Stimulated activated CD8-positive, alpha-beta memory T cell treated with anti-CD3 and anti-CD28 coated beads, Interleukin-15, amount 100 ng/mL, for 4 hours (primary cell): ENCODE data around the gene WDR43.

Experiments
- DNase-seq, 2 donors: peaks; one replicate each; pipeline ENCODE4 v3.0.0-alpha.2; 2020; ENCODE audit warnings: low read depth in 2 of 2

WDR43 gene, protein sequence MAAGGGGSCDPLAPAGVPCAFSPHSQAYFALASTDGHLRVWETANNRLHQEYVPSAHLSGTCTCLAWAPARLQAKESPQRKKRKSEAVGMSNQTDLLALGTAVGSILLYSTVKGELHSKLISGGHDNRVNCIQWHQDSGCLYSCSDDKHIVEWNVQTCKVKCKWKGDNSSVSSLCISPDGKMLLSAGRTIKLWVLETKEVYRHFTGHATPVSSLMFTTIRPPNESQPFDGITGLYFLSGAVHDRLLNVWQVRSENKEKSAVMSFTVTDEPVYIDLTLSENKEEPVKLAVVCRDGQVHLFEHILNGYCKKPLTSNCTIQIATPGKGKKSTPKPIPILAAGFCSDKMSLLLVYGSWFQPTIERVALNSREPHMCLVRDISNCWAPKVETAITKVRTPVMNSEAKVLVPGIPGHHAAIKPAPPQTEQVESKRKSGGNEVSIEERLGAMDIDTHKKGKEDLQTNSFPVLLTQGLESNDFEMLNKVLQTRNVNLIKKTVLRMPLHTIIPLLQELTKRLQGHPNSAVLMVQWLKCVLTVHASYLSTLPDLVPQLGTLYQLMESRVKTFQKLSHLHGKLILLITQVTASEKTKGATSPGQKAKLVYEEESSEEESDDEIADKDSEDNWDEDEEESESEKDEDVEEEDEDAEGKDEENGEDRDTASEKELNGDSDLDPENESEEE

DNA sequence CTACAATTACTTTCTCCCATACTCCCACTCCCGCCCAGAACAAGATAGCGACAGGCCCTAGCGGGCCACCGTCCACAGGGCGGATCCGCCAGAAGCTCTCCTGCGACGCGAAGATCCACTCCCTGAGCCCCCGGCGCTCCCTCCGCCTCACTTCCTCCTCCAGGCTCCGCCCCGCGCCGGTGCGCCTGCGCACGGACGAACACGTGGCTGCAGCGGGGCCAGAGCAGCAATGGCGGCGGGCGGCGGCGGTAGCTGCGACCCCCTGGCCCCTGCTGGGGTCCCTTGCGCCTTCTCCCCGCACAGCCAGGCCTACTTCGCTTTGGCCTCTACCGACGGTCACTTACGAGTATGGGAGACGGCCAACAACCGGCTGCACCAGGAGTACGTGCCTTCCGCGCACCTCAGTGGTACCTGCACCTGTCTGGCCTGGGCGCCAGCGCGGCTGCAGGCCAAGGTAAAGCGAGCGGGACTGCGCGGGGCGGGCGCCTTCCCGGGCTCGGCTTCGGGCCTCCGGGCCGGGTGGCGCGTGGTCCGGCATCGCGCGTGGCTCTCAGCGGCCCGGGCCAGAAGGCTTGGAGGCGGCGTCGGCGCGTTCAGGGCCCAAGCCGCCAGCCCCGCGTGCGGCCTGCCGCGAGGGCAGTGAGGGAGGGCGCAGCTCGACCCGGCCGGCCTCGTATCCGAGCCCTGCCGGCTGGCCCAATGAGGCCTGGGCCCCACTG lies at the start of gene WDR43:
Gene WDR43 (plus strand): TSS at position 198 of the 719 bp plus-strand sequence. CDS start 32 bp downstream, at position 230.
- peak; percentile 96 to 99 for DNase-seq

DNA sequence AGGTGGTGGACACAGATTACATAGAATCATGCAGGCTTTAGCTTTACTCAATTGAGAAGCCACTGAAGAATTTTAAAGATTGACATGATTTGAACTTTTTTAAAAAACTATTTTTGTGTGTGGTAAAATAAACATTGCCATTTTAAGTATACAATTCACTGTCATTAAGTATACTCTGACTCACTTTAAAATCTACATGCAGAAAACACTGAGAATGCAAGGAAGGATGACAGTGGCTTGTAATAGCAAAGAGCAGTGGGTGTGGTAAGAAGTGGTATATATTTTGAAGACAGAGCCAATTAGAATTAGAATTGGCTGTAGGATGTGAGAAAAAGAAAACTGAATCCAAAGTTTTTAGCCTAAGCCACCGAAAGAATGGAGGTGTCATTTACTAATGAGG lies 39.3 kb upstream of the WDR43 start:
- DNase-seq, result no peak

DNA sequence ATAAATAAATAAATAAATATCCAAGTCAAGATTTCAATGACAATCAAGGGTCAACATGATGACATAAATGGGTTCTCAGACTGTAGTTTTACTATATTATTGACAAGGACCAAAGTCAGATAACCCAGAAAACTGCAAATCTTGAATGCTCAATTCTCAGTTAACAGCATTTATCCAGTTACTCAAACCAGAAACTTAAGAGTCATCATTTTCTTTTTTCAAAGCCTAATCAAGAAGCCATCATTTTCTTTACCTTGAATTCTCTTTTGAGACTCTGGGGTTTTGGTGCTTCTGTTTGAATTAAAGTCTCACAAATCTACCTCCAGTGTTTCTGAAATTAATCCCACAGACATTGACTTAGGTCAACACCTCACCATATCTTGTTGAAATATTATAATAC lies 38.5 kb upstream of the WDR43 start:
- no peak for DNase-seq

DNA sequence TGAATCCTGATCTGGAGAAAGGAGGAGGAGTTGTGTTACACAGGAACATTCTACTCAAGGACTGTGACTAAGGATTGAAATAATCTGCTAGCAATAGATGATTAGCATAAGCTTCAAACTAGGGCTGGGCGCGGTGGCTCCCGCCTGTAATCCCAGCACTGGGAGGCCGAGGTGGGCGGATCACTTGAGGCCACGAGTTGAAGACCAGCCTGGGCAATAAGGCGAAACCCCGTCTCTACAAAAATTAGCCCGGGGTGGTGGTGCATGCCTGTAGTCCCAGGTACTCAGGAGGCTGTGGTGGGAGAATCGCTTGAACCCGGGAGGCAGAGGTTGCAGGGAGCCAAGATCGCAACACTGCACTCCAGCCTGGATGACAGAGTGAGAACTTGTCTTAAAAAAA lies 25.9 kb upstream of the WDR43 start:
- no peak for DNase-seq

DNA sequence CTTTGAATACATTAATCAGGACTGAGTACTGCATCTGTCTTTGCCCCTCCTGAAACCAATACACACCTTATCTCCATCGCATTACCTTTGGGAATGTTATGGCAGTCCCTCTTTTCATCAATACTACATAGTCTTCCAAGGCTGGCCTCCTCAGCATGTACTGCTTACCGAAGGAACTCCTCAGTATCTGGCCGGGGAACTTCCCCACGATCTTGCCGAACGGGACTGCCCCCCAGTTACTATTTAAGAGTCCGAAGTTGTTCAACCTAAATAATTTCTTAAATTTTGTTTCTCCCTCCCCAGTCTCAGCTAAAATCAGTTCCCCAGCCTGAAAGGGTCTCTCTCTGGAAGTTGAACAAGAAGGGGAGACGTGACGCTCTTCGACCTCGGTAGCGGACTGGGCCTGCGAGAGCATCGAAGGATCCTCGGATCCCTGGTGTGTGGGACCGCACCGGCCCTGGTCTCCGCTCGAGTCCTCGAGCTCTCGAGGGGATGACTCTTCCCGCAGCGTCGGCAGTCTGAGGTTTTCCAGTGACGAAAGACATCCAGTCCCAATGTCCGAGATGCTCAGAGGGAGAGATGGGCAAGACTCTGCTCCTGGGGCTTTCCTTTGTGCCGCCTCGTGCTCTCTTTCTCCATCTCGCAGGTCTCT lies 24.8 kb upstream of the WDR43 start:
- peak in 1 of 2 donors; percentile 6 for DNase-seq

DNA sequence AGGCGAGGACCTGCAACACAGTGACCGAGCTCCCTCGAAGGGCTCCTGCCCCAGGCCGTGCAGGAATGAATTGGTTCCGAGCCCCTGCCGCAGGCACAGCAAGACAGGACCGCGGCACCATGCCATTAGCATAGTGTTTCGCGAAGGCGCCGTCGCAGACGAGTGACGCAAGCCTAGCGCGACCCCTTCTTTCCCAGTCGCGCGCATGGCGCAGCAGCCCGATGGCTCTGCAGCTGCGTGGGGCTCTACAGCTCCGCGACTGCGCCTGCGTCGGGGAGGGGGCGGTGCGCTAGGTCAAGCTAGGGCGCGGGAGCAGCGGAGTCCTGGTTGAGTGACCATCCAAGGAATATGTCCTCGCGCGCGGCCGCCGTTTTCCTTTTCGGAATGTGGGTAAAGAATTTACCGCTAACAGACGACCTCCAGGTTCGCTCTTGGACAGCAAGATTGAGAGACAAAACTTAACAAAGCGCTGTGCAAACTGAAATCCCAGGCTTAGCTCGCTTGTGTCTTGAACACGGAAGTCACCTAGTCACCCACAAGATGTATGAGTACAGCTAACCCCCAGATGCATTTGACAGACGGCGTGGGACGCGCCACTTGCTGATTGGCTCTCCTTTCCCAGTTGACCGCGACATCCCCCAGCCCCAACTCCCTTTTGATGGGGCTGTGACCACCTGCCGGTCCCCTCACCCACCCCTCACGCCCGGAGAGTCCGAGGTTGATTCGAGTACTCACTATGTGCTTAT lies 24.1 kb upstream of the WDR43 start, which contains the start of gene TRMT61B:
Gene TRMT61B (minus strand): TSS at position 164 of the 746 bp plus-strand sequence. CDS start 32 bp downstream, at position 132.
- DNase-seq, result peak; percentile 93 to 96

DNA sequence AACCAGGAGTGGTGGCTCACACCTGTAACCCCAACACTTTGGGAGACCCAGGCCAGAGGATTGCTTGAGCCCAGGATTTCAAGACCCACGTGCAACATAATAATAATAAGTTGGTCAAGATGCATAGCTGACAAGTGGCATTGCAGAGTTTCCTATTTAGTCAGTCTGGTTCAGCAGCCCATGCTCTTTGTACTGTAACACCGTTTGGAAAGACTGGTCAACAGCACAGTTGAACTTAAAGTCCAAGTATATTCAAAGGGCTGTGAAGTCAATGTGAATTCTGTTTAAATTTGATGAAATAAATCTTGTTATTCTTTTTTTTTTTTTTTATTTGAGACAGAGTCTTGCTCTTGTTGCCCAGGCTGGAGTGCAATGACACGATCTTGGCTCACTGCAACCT lies 22.8 kb upstream of the WDR43 start:
- no peak for DNase-seq

DNA sequence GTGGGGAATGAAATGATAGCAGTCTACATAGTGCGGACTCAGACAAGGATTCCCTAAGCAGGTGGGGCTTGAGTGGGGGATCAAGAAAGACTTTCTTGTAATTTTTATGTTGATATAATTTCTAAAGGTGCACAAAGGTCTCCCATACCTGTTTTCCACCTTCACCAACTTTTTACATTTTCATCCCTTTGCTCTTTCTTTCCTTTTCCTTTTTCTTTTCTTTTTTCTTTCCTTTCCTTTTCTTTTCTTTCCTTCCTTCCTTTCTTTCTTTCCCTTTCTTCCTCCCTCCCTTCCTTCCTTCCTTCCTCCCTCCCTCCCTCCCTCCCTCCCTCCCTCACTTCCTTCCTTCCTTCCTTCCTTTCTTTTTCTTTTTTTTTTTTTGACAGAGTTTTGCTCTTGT lies 14.3 kb upstream of the WDR43 start:
- DNase-seq, result no peak

DNA sequence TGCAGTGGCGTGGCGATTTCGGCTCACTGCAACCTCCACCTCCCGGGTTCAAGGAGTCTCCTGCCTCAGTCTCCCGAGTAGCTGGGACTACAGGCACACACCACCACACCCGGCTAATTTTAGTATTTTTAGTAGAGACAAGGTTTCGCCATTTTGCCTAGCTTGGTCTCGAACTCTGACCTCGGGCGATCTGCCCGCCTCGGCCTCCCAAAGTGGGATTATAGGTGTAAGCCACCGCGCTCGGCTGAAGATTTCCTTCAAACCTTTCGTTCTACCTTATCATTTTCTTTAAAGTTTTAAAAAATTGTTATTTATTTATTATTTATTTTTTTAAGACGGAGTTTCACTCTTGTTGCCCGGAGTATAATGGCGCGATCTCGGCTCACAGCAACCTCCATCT lies 979 bp upstream of the WDR43 start:
- DNase-seq, result no peak

DNA sequence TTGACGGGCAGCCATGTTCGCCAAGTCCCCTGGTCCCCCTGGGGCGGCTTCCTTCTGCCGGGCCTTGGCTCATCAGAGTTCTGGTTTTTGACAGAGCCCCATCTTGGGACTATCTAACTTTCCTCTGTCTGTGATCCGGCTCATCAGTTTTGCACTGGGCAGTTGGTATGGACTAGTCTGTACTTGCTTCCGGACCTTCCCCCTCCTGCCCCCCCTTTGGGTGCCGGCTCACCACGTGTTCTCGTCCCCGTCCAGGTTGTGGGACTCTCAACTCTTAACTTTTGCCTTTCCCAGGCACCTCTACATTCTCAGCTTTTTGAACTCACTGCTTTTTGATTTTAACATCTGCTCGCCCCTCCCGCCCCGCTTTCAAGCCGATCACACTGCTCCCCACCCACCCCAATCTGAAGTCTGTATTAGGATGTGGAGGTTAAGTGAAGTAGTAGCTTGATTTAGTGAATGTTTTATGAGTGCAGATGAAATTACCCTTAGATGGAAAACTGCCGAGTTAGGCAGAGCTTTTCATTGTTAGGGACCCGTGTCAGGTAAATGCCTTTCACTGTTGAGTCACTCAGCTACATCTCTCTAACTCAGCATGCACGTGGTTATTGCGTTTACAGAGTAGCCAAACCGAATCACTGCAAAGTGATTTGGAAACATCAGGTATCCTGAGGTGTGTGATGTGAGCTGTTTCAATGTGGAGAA lies 874 bp downstream of the WDR43 start:
- DNase-seq, result peak; percentile 27 to 31

DNA sequence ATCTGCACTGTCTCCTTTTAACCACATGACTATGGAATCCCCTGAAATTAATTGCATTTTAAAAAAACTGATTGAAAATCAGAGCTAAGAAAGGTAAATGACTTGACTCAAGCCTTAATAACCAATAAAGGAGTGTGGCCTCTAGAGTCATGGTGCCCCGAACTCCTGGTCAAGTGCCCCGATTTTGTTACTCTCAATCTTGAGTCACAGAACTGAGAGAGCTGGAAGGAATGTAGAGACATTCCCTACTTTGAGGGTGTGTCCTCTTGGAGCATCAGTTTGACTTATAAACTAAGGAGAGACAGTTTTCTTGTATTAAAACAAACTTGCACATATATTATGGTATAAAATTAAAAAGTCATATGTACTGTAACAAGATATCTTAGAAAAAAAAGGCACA lies 2.4 kb downstream of the WDR43 start:
- no peak for DNase-seq

DNA sequence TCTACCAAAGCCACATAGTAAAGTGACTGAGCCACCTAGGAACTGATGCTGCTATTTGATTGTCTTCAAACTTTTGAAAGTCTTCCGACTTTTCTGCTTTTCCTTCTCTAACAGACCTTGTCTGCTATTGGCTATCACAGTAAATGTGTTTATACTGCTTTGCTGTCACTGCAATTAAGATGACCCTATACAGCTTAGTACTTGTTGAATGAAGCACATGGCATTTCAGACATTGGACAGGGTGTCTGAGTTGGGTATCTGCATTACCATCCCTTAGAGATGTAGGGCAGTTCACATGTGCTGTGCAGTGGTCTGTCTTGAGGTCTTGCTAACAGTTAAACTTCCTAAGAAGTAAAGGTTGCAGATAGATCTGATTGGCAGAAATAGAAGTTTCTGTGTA lies 3.6 kb downstream of the WDR43 start:
- DNase-seq, result no peak

DNA sequence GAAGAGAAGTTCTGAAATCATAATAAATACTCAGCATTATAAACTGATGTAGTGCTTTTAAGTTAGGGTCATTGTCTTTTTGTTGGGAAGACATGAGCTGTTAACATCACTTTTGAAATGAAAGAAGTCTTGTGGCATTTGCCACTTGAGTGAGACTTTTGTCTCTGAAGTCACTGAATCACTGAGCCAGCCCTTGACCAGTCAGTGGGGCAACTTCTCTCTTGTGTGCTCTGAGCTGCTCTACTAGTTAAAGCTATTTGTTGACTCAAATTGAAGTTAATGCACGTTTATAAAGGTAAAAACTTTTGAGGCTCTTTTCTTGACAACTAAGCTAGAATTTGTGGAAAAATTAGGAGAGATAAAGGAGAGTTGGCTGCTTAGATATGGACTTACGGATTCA lies 6.7 kb downstream of the WDR43 start:
- DNase-seq, result no peak

DNA sequence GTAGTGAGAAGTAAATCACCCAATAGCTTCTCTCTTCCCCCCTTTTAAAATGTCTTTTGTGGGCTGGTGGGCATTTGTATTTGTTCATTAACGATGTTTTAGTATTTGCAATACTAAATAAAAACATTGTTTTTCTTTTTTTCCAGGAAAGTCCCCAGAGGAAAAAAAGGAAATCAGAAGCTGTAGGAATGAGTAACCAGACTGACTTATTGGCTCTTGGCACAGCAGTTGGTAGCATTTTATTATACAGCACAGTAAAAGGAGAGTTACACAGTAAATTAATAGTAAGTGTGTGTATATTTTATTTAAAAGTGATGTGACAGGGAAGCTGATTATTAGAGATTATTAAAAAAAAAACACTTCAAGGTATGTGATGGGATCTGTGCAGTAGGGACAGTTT lies 7.4 kb downstream of the WDR43 start:
- no peak for DNase-seq

DNA sequence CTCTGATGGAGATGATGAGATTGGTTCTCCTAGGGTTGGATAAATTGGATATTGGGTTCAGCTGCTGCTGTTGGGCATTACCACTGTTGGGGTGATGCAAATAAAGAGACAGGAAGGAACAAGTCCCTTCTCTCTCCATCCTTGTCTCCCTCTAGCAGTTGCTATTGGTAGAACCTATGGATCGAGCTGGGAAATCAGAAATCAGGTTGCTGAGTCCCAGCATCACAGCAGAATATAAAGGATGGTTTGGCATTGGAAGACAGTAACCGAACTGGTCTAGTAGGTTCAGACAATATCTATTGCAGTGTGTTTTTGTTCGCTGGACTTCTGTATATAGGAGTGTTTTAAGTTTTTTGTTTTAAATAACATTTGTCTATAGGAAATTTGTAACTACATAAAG lies 8.1 kb downstream of the WDR43 start:
- DNase-seq, result no peak

DNA sequence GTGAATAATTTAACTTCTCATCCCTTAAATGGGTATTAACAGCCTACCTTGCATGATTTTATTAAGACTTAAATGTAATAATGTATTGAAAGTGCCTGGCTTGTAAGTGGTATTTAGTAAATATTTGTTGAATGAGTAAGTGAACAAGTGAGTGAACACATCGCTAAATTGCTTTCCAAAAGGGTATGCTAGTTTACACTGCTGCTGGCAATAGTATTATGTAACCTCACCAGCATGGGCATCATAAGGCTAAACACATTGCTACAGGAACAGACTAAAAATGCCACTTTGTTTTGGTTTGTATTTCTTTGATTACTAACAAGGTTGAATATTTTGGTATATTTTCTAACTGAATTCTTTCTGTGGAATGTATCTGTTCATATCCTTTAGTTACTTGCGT lies 9.8 kb downstream of the WDR43 start:
- no peak for DNase-seq

DNA sequence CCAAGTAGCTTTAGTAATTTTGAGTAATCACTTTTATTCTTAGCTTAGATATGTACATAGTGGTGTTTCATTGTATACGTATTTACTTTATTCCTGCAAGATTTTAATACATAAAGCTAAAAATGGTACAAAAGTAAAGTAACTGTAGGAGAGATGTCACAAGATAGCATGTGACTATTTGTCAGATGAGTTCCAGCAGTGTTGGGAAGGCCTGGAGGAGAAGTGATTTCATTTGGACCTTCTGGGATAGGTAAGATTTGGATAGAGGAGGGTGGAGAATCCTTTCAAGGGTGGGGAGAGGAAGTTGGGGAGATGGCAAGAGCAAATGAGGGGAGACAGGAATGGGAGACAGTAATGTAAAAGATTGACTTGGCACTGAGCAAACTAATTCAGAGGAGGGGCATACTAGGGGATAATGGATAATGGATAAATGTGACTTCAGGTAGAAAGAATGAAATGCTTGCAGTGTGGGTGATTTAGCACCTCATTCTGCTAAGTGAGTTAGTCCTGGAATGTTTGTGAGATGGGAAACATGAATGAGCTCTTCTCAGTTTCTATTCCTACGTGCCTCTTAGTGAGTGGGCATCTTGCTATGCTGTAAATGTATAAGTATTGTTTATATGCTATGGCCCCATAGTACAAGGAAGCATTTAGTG lies 10.5 kb downstream of the WDR43 start:
- DNase-seq, result no peak

DNA sequence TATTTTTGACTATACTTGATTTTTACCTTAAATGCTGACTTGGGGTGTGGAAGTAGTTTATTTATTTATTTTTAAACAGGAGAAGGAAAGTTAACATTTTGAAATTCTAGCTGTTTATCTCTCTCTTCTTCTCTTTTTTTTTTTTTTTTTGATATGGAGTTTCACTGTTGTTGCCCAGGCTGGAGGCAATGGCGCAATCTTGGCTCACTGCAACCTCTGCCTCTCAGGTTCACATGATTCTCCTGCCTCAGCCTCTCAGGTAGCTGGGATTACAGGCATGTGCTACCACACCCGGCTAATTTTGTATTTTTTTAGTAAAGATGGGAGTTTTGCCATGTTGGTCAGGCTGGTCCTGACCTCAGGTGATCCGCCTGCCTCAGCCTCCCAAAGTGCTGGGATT lies 11.1 kb downstream of the WDR43 start:
- DNase-seq, result no peak

DNA sequence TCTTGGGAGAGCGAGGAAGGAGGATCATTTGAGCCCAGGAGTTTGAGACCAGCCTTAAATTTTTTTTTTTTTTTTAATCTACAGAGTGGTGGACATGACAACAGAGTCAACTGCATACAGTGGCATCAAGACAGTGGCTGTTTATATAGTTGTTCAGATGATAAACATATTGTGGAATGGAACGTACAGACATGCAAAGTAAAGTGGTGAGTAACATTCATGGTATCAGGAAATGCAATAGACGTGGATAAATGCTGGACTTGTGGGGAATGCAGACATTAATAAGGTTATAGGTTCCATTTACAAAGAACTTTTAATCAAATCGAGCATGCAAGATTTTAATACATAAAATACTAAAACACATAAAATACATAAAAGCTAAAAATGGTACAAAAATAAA lies 11.9 kb downstream of the WDR43 start:
- DNase-seq, result no peak

DNA sequence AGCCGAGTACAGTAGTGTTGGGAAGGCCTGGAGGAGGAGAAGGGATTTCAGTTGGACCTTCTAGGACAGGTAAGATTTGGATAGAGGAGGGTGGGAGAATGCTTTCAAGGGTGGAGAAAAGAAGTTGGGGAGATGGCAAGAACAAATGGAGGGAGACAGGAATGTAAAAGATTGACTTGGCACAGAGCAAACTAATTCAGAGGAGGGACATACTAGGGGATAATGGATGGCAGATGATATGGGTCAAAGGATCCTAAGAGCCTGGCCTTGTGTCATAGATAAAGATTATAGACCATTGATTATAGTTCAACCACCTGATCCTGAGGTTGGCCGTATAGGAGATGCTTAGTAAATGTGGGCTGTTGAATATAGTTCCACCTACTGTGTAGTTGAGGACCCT lies 12.4 kb downstream of the WDR43 start:
- no peak for DNase-seq
